ENCODE measurements around the gene PLA2G2E.
A peak's percentile ranks its signal among the peaks of the same experiment; 100 is the strongest.
"Not testable (repeated sequence)": the region's sequence is repeated elsewhere in the genome, so short reads cannot be mapped to it uniquely, and the experiment has no call there.

Gene PLA2G2E

GRCh38 chr1:19888112-19888511 lies 35.3 kb downstream of the PLA2G2E start:
- no peak for FAIRE-seq

GRCh38 chr1:19885821-19886220 lies 37.6 kb downstream of the PLA2G2E start:
- FAIRE-seq (no peak), DNase-seq (ENCODE audit: insufficient read length, low spot score) (no peak)

More at GRCh38 chr1:19888112-19888511, 35.3 kb downstream of the PLA2G2E start:
- no peak for DNase-seq (ENCODE audit: insufficient read length, low spot score)

- FAIRE-seq: no peak
Measured at GRCh38 chr1:19884312-19884711, 39.1 kb downstream of the PLA2G2E start.

DNA sequence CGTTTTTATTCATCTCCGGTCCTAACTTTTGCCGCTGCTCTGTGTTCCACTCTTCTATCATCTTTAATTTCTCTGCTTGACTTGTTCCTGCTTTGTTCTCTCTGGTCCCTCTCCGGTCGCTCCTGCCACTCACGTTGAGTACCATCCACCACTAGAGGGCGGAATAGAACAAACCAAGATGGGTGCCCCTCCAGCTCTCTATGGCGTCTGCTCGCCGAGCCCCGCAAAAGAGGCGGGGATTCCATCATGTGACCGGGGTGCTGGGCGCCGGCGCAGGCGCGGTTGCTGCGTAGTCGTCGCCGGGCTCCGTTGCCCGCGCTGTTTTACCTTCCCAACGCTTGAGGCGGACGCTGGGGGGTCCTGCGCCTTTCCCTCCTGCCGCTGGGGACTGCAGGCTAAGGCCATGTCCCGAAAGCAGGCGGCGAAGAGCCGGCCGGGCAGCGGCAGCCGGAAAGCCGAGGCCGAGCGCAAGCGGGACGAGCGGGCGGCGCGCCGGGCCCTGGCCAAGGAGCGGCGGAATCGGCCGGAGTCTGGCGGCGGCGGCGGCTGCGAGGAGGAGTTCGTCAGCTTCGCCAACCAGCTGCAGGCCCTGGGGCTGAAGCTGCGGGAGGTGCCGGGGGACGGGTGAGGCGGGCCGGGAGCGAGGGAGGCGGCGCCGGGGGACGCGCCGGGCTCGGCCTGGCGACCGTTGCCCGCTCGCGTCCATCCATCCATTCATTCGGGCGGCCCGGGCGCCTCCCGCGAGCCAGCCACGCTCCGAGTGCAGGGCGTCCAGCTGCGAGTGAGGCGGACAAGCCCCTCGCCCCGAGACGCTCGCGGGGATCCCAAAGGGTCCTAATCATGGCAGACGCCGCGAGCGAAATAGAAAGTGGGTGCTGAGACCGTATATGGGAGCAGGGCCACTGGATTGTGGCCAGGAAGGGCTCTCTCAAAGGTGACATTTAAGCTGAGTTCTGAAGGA lies 41.0 kb downstream of the PLA2G2E start, which contains the start of gene OTUD3:
OTUD3 (plus strand) TSS at position 285 of the 961 bp plus-strand sequence; CDS start at position 404, 119 bp downstream.
- FAIRE-seq (no peak), DNase-seq (ENCODE audit: insufficient read length, low spot score) (peak; percentile 96)

More at GRCh38 chr1:19884312-19884711, 39.1 kb downstream of the PLA2G2E start:
- no peak for DNase-seq (ENCODE audit: insufficient read length, low spot score)

DNA sequence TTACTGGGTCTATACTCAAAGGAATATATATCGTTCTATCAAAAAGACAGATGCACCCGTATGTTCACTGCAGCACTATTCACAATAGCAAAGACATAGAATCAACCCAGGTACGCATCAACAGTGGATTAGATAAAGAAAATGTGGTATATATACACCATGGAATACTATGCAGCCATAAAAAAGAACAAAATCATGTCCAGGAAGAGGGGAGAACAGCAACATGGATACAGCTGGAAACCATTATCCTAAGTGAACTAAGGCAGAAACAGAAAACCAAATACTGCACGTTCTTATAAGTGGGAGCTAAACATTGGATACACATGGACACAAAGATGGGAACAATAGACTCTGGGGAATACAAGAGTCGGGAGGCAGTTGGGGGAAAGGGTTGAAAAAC lies 42.6 kb downstream of the PLA2G2E start:
- DNase-seq (ENCODE audit: insufficient read length, low spot score); FAIRE-seq: not testable (repeated sequence)

- no peak for DNase-seq (ENCODE audit: insufficient read length, low spot score)
- FAIRE-seq: no peak
Measured at GRCh38 chr1:19879661-19880060, 43.8 kb downstream of the PLA2G2E start.

GRCh38 chr1:19879227-19879626 lies 44.2 kb downstream of the PLA2G2E start:
- DNase-seq (ENCODE audit: insufficient read length, low spot score): no peak
- FAIRE-seq: no peak

- DNase-seq (ENCODE audit: insufficient read length, low spot score): no peak
- no peak for FAIRE-seq
Measured at GRCh38 chr1:19878637-19878985, 44.8 kb downstream of the PLA2G2E start.

- DNase-seq (ENCODE audit: insufficient read length, low spot score) (no peak), FAIRE-seq (no peak)
Measured at GRCh38 chr1:19877821-19878636, 45.4 kb downstream of the PLA2G2E start.

DNA sequence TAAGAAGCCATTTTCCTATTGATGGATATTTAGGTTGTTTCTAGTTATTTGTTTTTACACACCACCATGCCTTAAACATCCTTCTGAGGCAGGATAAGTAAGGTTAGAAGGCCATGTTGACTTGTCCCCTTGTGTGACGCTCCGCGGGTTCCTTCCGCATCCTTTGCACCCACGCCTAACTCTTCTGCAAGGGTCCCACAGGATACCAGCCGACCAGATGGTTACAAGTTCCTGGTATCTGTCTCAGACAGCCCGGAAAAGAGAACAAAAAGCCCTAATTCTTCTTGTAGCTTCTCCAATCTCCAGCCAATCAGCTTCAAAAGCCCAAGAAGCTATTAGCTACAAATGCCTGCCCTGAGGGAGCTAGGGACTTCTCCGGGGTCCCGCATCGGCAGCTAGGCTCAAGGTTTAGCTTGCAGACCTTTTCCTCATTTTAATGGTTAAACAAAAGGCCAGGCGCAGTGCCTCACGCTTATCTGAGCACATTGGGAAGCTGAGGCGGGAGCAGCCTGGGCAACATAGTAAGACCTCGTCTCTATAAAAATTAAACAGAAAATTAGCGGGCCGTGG lies 46.2 kb downstream of the PLA2G2E start:
- DNase-seq (ENCODE audit: insufficient read length, low spot score) (no peak), FAIRE-seq (no peak)

- DNase-seq (ENCODE audit: insufficient read length, low spot score) (no peak), FAIRE-seq (no peak)
Measured at GRCh38 chr1:19872190-19872589, 51.2 kb downstream of the PLA2G2E start.
